Smooth muscle cell of the brain vasculature (primary cell): ENCODE results near the gene KRT15.

Experiments used
- DNase-seq: peaks from one replicate; pipeline ENCODE4 v3.0.0-alpha.2; 2012; ENCODE audit warnings: low read depth, low spot score

KRT15 gene

DNA sequence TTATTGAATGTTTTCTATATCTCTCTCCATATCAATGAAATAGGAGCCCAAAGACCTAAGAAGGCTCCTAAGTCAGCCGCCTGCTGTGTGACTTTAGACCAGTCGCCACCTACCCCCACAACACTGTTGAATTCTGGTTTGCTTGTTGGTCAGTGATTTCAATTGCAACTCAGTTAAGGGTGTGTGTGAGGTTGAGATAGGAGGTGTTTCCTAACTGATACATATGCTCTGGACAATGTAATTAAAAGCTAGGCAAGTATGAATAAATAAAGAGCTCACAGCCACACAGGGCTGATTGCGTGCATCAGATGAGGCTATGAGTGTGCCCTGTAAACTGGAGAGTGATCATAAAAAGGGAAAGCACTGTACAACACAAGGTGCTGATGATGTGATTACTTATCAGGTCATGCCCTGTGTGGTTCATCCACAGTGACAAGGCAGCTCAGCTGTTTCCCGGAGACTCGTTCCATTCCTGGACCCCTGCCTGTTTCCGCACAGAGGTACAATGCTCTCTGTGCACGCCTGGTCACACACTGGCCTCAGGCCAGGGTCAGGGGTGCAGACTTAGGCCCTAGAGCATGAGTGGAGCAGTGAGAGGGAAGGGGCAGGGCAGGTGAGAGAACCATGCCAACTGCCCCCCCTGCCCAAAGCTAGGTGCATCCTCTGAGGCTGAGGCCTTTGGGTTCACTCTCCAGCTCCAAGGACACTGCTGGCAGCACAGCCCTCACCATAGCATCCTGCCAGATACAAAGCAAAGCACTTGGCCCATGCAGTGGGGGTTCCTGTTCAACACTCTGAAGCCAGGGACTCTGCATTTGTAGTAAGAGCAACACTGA is 34.5 kb downstream of the KRT15 start:
- no peak for DNase-seq

DNA sequence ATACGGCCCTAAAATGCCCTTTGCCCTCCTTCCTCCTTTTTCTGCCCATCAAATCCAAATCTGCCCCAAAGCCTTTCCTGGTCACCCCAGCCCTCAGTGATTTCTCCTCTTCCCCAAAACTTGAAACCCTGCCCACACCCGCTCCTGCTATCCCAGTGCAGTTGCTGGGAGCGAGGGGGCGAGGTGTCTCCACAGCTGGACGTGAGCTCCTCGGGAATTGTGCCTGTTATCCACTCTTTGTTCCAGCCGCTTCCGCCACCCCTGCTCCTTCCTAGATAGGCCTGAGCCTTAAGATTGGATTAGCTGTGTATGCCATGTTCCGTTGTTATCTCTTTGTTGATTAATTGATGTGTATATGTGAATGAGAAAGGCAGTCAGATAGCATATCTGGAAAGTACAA is 35.2 kb downstream of the KRT15 start:
- no peak for DNase-seq

DNA sequence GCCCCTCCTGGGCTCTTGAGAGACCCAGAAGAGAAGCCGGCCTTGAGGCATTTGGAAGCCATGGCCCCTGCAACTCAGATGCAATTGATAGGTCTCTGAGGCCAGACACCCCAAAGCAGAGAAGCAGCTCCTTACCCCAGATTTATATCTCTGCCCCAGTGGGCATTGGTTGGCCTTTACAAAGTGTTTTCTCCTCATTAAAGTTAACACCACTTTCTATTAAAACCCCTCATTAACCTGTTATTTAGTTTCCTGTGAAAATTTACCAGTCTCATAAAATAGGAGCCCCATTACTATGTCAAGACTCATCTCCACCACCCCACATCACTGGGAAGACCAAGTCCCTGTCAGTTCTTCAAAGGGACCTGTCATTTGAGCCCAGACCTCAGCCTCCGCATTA is 37.7 kb downstream of the KRT15 start, which contains the start of gene KRT35:
Gene KRT35 (minus strand): TSS at position 116 of the 400 bp plus-strand sequence. CDS start 54 bp downstream, at position 62.
- no peak for DNase-seq

DNA sequence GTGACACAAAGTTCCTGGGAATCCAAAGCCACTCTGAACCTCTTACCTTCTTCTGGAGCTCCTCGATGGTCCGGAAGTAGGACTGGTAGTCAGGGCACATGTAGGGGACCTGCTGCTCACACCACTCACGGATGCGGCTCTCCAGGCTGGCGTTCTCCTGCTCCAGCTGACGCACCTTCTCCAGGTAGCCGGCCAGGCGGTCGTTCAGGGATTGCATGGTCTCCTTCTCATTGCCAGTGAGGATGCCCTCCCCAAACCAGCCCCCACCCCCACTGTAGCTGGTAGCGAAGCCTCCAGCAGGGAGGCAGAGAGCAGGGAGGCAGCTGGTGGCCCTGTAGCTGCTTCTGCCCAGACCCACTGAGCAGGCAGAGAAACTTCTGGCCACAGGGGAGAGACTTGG is 38.1 kb downstream of the KRT15 start:
- no peak for DNase-seq

DNA sequence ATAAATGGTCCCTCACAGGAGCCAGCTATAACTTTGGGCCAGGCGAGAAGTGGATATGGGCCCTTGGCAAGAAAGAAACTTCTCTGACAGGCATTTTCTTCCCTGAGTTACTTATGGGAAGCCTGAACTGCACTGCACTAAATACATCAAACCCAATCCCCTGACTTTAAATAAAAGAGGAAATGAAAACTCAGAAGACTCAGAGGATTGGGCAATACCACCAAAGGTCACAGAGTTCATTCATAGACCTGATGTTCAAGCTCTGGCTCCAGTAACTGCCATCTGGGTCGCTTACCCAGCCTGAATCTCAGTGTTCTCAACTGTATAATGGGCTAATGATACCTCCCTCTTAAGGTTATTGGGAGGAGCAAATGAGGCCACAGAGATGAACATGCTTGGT is 38.6 kb downstream of the KRT15 start:
- no peak for DNase-seq

DNA sequence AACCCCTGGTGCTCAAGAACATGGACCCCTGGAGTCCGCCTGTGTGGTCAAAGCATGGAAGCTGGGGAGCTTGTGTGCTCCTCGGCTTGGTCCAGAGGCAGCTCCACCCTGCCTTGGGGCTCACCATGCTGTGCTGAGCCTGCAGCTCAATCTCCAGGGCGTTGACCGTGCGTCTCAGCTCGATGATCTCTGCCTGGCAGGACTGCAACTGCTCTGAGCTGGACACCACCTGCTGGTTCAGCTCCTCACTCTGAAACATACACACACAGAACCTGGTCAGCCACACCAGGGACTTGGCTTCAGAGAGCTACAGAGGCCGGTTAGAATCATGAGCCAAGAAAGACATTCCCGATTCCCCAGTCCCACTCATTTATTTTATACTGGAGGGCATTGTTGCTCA is 40.5 kb downstream of the KRT15 start:
- no peak for DNase-seq

DNA sequence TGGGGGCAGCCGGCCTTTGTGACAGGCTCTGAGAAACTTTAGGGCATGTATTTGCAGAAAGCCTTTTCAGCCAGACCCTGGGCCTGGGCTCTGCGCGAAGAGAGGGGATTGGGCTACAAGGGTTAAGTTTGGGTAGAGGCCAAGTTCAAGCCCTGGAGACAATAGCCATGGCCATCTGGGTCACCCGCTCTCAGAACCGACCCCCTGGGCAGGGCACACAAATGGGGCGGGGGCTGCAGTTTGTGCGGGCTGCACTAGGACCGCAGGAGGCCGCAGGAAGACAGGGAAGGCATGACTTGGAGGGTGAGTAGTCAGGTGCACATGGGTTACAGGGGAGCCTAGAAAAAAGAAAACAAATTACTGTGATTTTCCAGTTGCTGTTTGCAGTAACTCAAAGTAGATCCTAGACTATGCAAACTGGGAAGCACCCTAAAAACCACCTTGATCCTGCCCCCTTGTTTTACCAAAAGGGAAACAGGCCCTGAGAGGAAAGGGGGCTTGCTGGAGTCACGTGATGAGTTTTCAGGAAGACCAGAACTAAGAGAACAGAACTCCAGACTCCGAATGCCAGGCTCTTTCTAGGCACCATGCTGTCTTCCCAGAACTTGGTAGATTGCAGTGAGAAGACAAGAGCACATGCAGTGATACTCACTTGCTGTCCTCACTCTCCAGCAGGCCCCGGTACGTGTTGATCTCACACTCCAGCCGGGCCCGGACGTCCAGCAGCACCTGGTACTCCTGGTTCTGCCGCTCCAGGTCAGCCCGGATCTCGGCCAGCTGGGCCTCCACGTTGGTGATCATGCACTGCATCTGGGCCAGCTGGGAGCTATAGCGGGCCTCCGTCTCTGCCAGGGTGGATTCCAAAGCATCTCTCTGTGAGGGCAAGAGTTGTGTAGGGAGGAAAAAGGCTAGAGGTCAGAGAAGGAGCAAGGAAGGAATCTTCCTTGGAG is 41.5 kb downstream of the KRT15 start:
- DNase-seq = no peak

DNA sequence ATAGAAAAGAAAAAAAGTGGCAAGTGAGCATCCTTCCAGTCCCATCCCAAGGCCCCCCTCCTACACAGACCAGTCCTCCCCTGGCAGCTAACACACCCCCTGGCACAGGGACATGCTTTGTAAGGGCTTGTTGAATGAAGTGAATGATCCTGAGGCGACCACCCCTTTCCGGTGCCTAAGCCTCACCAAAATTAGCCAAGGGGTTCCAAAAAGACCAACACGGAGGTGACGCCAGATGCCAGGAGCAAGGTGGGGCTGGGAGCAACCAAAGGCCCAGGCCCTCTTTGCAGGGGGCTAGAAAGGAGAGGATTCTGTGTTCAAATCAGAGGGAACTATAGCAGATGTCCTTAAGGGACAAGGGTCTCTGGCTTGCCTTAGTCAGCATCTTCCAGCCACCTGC is 43.3 kb downstream of the KRT15 start:
- DNase-seq = no peak

DNA sequence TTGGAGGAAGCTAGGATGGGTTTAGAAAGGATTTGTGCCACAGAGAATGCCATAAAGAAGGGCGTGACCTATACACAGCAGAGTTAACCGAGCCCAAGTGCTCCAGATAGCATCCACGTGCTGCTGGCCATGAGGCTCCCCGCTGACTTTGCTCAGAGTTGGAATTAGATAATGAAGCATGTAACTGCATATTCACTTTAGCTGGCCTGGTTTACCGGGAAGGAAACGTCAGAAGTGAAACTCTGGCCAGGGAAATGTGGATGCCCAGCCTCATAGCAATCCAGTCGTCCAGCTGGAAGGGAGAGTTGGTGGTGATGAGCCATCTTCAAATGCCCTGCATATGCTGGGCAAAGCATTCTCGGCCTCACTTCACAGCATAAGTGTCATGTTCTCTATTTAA is 43.8 kb downstream of the KRT15 start:
- no peak for DNase-seq

DNA sequence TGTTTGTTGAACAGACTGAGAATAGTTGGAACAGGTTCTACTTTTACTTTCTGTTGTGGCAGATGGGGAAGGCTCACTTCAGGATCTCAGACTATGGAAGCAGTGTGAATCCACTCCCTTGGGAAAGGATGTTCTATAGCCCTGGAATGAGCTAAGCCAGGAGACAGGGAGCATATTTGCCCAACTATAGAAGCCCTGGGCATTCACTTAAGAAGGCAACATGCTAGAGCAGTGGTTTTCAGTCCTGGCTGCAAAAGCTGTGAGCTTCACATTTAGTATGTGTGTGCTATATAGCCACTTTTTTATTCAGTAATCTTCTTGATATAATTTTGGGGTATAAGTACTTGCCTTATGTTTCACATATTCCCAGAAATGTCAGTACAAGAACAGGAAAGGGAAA is 50.3 kb downstream of the KRT15 start:
- DNase-seq = no peak

DNA sequence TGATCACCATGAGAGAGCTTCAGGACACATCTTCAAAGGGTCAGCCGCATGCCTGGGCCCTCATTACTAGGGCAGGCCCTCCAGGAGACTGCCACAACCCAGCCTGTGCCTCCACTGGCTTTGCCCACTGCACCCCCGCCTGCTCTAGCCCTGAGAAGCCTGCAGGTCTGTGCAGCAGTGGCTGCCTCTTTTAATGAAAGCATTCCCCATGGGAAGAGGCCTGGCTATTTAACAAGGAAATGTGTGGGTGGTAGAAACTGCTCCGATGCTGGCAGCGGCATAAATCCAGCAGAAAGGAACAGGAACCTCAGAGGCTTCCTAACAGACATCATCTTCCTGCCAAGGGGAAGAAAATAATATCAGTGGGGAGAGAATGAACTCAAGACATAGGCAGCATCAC is 51.1 kb downstream of the KRT15 start:
- DNase-seq = no peak

DNA sequence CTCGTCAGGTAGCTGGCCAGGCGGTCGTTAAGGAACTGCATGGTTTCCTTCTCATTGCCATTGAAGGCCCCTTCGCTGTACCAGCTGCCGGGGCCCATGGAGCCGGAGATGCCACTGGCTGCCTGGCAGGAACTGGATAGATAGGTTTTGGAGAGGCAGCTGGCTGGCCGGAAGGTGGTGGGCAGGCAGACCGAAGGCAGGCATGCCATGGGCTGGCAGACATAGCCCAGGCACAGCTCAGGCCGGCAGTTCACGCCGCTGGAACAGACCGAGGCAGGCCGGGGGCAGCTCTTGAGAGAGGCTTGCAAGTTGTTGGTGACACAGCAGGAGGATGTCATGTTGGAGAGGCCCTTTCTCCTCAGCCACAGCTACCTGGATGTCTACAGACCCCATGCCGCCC is 51.7 kb downstream of the KRT15 start, which contains the start of gene KRT32:
Gene KRT32 (minus strand): TSS at position 399 of the 400 bp plus-strand sequence. CDS start 61 bp downstream, at position 338.
- no peak for DNase-seq

DNA sequence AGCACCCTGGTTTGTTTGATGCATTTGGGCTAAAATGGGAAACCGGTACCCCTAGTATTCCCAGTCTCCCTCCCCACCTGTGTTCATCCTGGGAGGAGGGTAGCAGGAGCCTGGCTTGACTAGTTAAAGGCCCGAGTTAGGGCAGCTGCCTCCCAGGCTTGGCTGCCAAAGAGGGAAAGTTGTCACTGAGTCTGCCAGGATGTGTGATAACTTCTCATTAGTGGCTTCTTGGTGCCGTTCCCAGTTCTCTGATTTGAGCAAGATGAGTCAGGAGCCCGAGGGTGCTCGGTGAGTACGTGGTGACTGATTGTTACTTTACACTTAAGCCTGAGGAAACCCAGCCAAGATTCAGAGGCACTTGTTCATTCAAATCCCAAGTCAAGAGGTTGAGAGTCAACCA is 54.0 kb downstream of the KRT15 start:
- DNase-seq = no peak

DNA sequence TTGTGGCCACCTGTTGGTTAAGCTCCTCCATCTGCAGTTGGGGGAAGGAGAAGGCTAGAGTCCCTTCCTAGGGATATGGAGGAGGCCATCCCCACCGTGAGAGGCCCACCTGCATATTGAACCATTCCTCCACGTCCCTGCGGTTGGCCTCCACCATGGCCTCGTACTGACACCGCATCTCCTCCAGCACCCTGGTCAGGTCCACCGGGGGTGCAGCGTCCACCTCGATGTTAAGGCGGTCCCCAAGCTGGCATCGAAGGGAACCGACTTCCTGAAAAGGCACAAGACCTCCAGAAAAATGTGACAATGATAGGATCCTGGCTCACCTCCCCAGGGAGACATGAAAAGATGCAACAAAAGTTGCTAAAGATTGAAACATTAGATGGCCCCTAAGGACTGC is 54.5 kb downstream of the KRT15 start:
- no peak for DNase-seq

DNA sequence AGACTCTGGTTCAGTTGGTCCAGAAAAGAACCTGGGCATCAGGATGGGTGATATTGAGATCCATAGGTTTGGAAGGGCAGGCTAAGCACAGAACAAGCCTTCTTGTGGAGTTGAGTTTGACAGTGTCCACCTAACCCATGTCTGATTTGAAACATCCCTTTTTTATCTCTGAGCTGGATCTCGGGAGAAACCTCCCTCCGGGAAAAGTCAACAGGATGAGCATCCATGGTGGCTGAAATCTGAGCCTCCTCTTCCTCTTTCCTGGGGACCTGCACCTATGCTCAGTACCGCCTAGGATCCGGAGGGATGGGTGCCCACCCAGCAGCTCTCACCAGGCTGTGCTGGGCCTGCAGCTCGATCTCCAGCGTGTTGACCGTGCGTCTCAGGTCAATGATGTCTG is 54.9 kb downstream of the KRT15 start:
- DNase-seq = no peak
